Measurements from ENCODE around the gene PLXNB2.

GRCh38 chr22:50283821-50284220 is 23.6 kb downstream of the PLXNB2 start:
- no peak for TF ChIP-seq CTCF (IDR thresholded peaks at IDR 0.05 in 4 of 5, conservative IDR thresholded peaks at IDR 0.05 in 1 of 5)
- TF ChIP-seq POLR2A (IDR thresholded peaks at IDR 0.05) = no peak

Measured in gastrocnemius medialis (tissue), 4 donors.